IPS-20b (cell line): ENCODE data around the gene PER2.

Experiments
- H3K27ac ChIP-seq: one replicate; pipeline ENCODE4 v1.5.1; 2013; ENCODE audit warnings: low read length
- H3K27me3 ChIP-seq: 2 replicates; pipeline ENCODE4 v1.6.1; 2013; ENCODE audit warnings: mild to moderate bottlenecking, low read length, inconsistent platforms; ENCODE audit not compliant: insufficient read depth
- H3K36me3 ChIP-seq: 2 replicates; pipeline ENCODE4 v1.6.1; 2013; ENCODE audit warnings: low read depth, mild to moderate bottlenecking, inconsistent platforms, low read length, moderate library complexity; ENCODE audit not compliant: insufficient read depth
- H3K4me1 ChIP-seq: 2 replicates; pipeline ENCODE4 v1.6.1; 2013; ENCODE audit warnings: mild to moderate bottlenecking, control low read depth, inconsistent platforms, low read length, moderate library complexity; ENCODE audit not compliant: insufficient read depth
- H3K4me3 ChIP-seq: 2 replicates; pipeline ENCODE4 v1.5.1; 2013; ENCODE audit warnings: mild to moderate bottlenecking, low read length, inconsistent platforms
- H3K9ac ChIP-seq: 2 replicates; pipeline ENCODE4 v1.6.1; 2013; ENCODE audit warnings: low read depth, mild to moderate bottlenecking, inconsistent platforms, low read length, moderate library complexity
- H3K9me3 ChIP-seq: 2 replicates; pipeline ENCODE4 v1.6.1; 2013; ENCODE audit warnings: mild to moderate bottlenecking, low read depth, low read length, inconsistent platforms; ENCODE audit not compliant: insufficient read depth

Gene PER2

GRCh38 chr2:238260883-238261282, 27.5 kb downstream of the PER2 start:
- no peaks in the 10 kb centered on the region for H3K4me1 ChIP-seq
- no peaks in the 10 kb centered on the region for H3K9me3 ChIP-seq
- peaks cover under 1% of the 10 kb centered on the region; the same call in 1 of the 2 replicates for H3K36me3 ChIP-seq
- no peak overlapping the region for H3K4me3 ChIP-seq
- no peak overlapping the region for H3K27ac ChIP-seq
- H3K27me3 ChIP-seq = no peaks in the 10 kb centered on the region
- H3K9ac ChIP-seq = no peak overlapping the region

GRCh38 chr2:238259061-238260020, 29.1 kb downstream of the PER2 start:
- Histone ChIP-seq H3K4me1 (no peaks in the 10 kb centered on the region), H3K27ac (no peak overlapping the region), H3K9me3 (no peaks in the 10 kb centered on the region), H3K27me3 (no peaks in the 10 kb centered on the region), H3K9ac (no peak overlapping the region), H3K4me3 (no peak overlapping the region), H3K36me3 (peaks cover 13% of the 10 kb centered on the region; the same call in 1 of the 2 replicates)

GRCh38 chr2:238257786-238258700, 30.4 kb downstream of the PER2 start:
- Histone ChIP-seq H3K27me3 (no peaks in the 10 kb centered on the region), H3K36me3 (peaks cover 13% of the 10 kb centered on the region; the same call in 1 of the 2 replicates), H3K9me3 (no peaks in the 10 kb centered on the region), H3K9ac (no peak overlapping the region), H3K4me3 (no peak overlapping the region), H3K27ac (no peak overlapping the region), H3K4me1 (no peaks in the 10 kb centered on the region)

- Histone ChIP-seq H3K27me3 (no peaks in the 10 kb centered on the region), H3K9me3 (no peaks in the 10 kb centered on the region), H3K4me3 (no peak overlapping the region), H3K9ac (no peak overlapping the region), H3K27ac (no peak overlapping the region), H3K36me3 (peaks cover 13% of the 10 kb centered on the region; the same call in 1 of the 2 replicates), H3K4me1 (no peaks in the 10 kb centered on the region)
These were observed 31.8 kb downstream of the PER2 start for GRCh38 chr2:238256594-238257104.

- Histone ChIP-seq H3K27me3 (no peaks in the 10 kb centered on the region), H3K36me3 (peaks cover 13% of the 10 kb centered on the region; the same call in 1 of the 2 replicates), H3K9ac (no peak overlapping the region), H3K9me3 (no peaks in the 10 kb centered on the region), H3K4me3 (no peak overlapping the region), H3K27ac (no peak overlapping the region), H3K4me1 (no peaks in the 10 kb centered on the region)
These were observed 32.3 kb downstream of the PER2 start for GRCh38 chr2:238256111-238256510.

- H3K36me3 ChIP-seq = peaks cover 13% of the 10 kb centered on the region; the same call in 1 of the 2 replicates
- H3K9me3 ChIP-seq = no peaks in the 10 kb centered on the region
- H3K27me3 ChIP-seq = no peaks in the 10 kb centered on the region
These were observed 32.8 kb downstream of the PER2 start for GRCh38 chr2:238255636-238256035.

GRCh38 chr2:238255151-238255551, 33.3 kb downstream of the PER2 start:
- Histone ChIP-seq H3K4me1 (no peaks in the 10 kb centered on the region), H3K36me3 (peaks cover 13% of the 10 kb centered on the region; the same call in 1 of the 2 replicates), H3K27ac (no peak overlapping the region), H3K27me3 (no peaks in the 10 kb centered on the region), H3K9me3 (no peaks in the 10 kb centered on the region), H3K4me3 (no peak overlapping the region), H3K9ac (no peak overlapping the region)

More at GRCh38 chr2:238255636-238256035, 32.8 kb downstream of the PER2 start:
- H3K4me1 ChIP-seq = no peaks in the 10 kb centered on the region
- H3K9ac ChIP-seq = no peak overlapping the region
- no peak overlapping the region for H3K4me3 ChIP-seq
- no peak overlapping the region for H3K27ac ChIP-seq

GRCh38 chr2:238254095-238254723, 34.2 kb downstream of the PER2 start:
- Histone ChIP-seq H3K9me3 (no peaks in the 10 kb centered on the region), H3K9ac (no peak overlapping the region), H3K36me3 (peaks cover 13% of the 10 kb centered on the region; the same call in 1 of the 2 replicates), H3K4me3 (no peak overlapping the region), H3K27ac (no peak overlapping the region), H3K4me1 (no peaks in the 10 kb centered on the region), H3K27me3 (no peaks in the 10 kb centered on the region)

- Histone ChIP-seq H3K9me3 (no peaks in the 10 kb centered on the region), H3K36me3 (peaks cover 13% of the 10 kb centered on the region; the same call in 1 of the 2 replicates), H3K27ac (no peak overlapping the region), H3K4me3 (no peak overlapping the region), H3K9ac (no peak overlapping the region), H3K4me1 (no peaks in the 10 kb centered on the region), H3K27me3 (no peaks in the 10 kb centered on the region)
These were observed 35.4 kb downstream of the PER2 start for GRCh38 chr2:238252766-238253630.

- H3K27me3 ChIP-seq = no peaks in the 10 kb centered on the region
- no peak overlapping the region for H3K9ac ChIP-seq
- H3K36me3 ChIP-seq = peaks cover 13% of the 10 kb centered on the region; the same call in 1 of the 2 replicates
- no peak overlapping the region for H3K27ac ChIP-seq
- no peaks in the 10 kb centered on the region for H3K9me3 ChIP-seq
- no peaks in the 10 kb centered on the region for H3K4me1 ChIP-seq
- H3K4me3 ChIP-seq = no peak overlapping the region
These were observed 36.4 kb downstream of the PER2 start for GRCh38 chr2:238251986-238252385.
